Uterus (tissue), 4 donors: ENCODE measurements around the gene DNASE1L1. TPM values are rescaled to one million over a fixed set of nuclear protein-coding genes. Genes with fewer than 3 reads are reported as not detected.

ENCODE experiments used
- DNase-seq, 2 donors: peaks; one replicate each; pipeline ENCODE4 v3.0.0-alpha.2; 2019 to 2020
- H3K27ac ChIP-seq, 2 donors: fragments of 200-600 bp; sonication (generic); 1 replicate in 1 of 2; 2 replicates in 1 of 2; pipeline ENCODE4 v1.5.1; 2016 to 2018
- H3K27me3 ChIP-seq, 2 donors: fragments of 200-600 bp; sonication (generic); one replicate each; pipeline ENCODE4 v1.5.1; 2018 to 2019; ENCODE audit warnings: control low read depth in 1 of 2
- H3K36me3 ChIP-seq, 2 donors: fragments of 200-600 bp; sonication (generic); one replicate each; pipeline ENCODE4 v1.5.1; 2019; ENCODE audit warnings: control low read depth in 1 of 2
- H3K4me1 ChIP-seq, 2 donors: fragments of 200-600 bp; sonication (generic); one replicate each; pipeline ENCODE4 v1.5.1; 2018 to 2019; ENCODE audit warnings: control low read depth in 1 of 2
- H3K4me3 ChIP-seq, 2 donors: fragments of 200-600 bp; sonication (generic); 1 replicate in 1 of 2; 2 replicates in 1 of 2; pipeline ENCODE4 v1.5.1; 2018 to 2019; ENCODE audit warnings: mild to moderate bottlenecking in 1 of 2
- H3K9me3 ChIP-seq, 2 donors: fragments of 200-600 bp; sonication (generic); one replicate each; pipeline ENCODE4 v1.5.1; 2019; ENCODE audit warnings: control low read depth in 1 of 2
- CTCF ChIP-seq, 4 experiments: fragments of 200-600 bp in 2 of 4; fragments of 450-650 bp in 2 of 4; sonication (generic) in 2 of 4; IDR thresholded peaks; one replicate each; pipeline ENCODE4 v1.5.1; 2016 to 2019; ENCODE audit warnings: antibody characterized with exemption in 4 of 4, mild to moderate bottlenecking in 2 of 4, moderate library complexity in 1 of 4
- POLR2A ChIP-seq, 2 donors: fragments of 450-650 bp; IDR thresholded peaks; one replicate each; pipeline ENCODE4 v1.6.1; 2016; ENCODE audit warnings: antibody characterized with exemption in 2 of 2, mild to moderate bottlenecking in 1 of 2, moderate library complexity in 1 of 2
- intact Hi-C: fragments of 100-400 bp; cut with DNase I; formaldehyde crosslinking; loops from one replicate; pipeline ENCODE4 v1.15.1; 2023; ENCODE audit warnings: low total_unique reads
- total RNA-seq, 4 donors: library from RNA; depleted of rRNA in 3 of 4; stranded (reverse); fragments of >200 nt in 3 of 4; gene quantifications; one replicate each; pipeline versions ENCODE4 v1.1.0 to v1.2.4, GENCODE V29; 2014 to 2023
- donor health status: DM: yes; HTN: yes; CAD: no.

DNASE1L1 gene
- 10 to 100 TPM; 10.2 to 31.8 (median 21.2) TPM for total RNA-seq

GRCh38 chrX:154409222-154409871 lies at the start of gene DNASE1L1:
Gene DNASE1L1, minus strand, starts transcription at chrX:154409254. Its CDS starts 3,686 bp downstream, at chrX:154405568.
- Histone ChIP-seq H3K36me3 (no peaks in the 10 kb centered on the region), H3K27ac (peak within 1 kb of the TSS; percentile 50 to 65), H3K4me3 (no peak within 1 kb of the TSS), H3K4me1 (no peaks in the 10 kb centered on the region), H3K27me3 (no peaks in the 10 kb centered on the region), H3K9me3 (no peaks in the 10 kb centered on the region)
- TF ChIP-seq POLR2A (IDR thresholded peaks at IDR 0.05): peak in 1 of 2 donors; percentile 32
- no peak for TF ChIP-seq CTCF (IDR thresholded peaks at IDR 0.05)
- DNase-seq: peak; percentile 79 to 85
- intact Hi-C loops: no loop called here

DNA sequence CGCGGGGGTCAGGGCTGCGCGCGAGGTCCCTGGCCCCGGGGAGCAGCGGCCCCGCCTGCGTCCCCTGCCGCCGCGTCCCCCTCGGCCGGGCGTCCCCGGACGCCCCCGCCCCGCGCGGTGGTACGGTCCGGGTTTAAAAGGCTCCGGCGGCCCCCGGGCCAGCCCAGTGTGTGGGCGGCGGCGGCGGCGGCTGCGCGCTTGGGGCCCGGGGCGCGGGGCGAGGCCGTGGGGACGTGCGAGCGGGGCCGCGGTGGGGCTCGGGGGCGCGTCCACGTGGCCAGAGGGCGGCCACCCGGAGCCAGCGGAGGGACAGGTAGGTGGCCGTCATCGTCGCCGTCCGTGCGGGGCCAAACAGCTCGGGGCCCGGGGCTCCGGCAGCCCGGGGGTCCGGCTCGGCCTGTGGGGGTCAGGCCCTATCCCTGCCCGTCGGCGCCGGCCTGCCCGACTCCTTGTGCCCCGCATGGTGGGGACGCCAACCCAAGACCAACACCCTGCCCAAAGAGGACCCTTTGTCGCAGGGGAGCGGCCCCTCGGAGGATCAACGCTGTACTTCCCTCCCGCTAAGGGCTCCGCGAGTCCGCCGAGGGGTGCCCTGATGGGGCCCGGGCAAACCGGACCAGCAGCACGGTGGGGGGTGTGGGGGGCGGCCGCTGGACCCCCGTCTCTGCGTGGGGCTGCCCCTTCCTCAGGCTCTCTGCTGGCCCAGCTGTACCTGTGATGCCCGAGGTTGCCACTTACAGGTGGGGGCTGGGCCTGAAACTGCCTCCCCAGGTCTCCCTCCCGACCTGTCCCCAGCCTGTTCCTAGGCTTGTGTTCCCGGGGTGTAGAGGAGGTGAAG lies 49.3 kb upstream of the DNASE1L1 start, which contains the start of gene PLXNA3:
TSS of gene PLXNA3 (plus strand) at position 166 of the 838 bp plus-strand sequence. CDS start 1,903 bp downstream, outside the sequence.
- intact Hi-C loops: no loop called here
- DNase-seq: peak in 1 of 2 donors; percentile 54
- TF ChIP-seq POLR2A (IDR thresholded peaks at IDR 0.05): peak; percentile 82 to 86
- no peak for TF ChIP-seq CTCF (IDR thresholded peaks at IDR 0.05)
- peak within 1 kb of the TSS; percentile 47 to 79 for H3K4me3 ChIP-seq
- H3K4me1 ChIP-seq: no peaks in the 10 kb centered on the region
- no peaks in the 10 kb centered on the region for H3K27me3 ChIP-seq
- peak within 1 kb of the TSS; percentile 76 to 83 for H3K27ac ChIP-seq
- no peaks in the 10 kb centered on the region for H3K36me3 ChIP-seq
- no peaks in the 10 kb centered on the region for H3K9me3 ChIP-seq

DNA sequence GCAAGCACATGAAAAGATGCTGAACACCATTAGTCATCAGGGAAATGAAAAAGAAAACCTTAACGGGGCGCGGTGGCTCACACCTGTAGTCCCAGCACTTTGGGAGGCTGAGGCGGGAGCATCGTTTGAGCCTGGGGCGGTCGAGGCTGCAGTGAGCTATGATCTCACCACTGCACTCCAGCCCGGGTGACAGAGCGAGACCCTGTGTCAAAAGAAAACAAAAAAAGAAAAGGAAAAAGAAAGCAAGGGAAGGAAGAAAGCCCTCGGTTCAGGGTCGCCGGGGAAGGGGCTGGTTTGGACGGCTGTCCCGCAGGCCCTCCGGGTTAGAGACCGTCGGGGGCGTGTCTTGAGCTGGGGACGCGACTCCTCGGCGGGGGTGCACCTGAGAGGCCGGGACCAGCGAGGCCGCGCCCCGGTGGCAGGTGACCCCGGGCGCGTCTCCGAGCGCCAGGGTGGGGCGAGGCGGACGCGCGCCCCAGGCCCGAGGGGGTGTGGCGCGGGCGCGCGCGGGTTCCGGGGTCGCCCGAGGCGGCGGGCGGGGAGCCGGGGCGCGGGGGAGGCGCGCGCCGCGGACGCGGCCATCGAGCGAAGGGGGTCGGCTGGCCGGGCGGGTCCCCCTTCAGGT lies 48.5 kb upstream of the DNASE1L1 start:
- no peaks in the 10 kb centered on the region for H3K9me3 ChIP-seq
- peak overlapping the region; percentile 47 to 79 for H3K4me3 ChIP-seq
- intact Hi-C loops: no loop called here
- no peak for TF ChIP-seq POLR2A (IDR thresholded peaks at IDR 0.05)
- TF ChIP-seq CTCF (IDR thresholded peaks at IDR 0.05): no peak
- peak in 1 of 2 donors; percentile 41 for DNase-seq
- H3K27me3 ChIP-seq: no peaks in the 10 kb centered on the region
- no peaks in the 10 kb centered on the region for H3K4me1 ChIP-seq
- peak overlapping the region; percentile 76 to 83 for H3K27ac ChIP-seq
- H3K36me3 ChIP-seq: no peaks in the 10 kb centered on the region

GRCh38 chrX:154452823-154453222 lies 43.8 kb upstream of the DNASE1L1 start:
- DNase-seq: no peak
- Histone ChIP-seq H3K27ac (no peak overlapping the region), H3K9me3 (no peaks in the 10 kb centered on the region), H3K4me3 (no peak overlapping the region), H3K4me1 (no peaks in the 10 kb centered on the region), H3K36me3 (no peaks in the 10 kb centered on the region), H3K27me3 (no peaks in the 10 kb centered on the region)
- intact Hi-C loops: no loop called here
- TF ChIP-seq CTCF (IDR thresholded peaks at IDR 0.05): no peak
- TF ChIP-seq POLR2A (IDR thresholded peaks at IDR 0.05): no peak
